ENCODE data around the gene BARHL1. TPM values are rescaled to one million over a fixed set of nuclear protein-coding genes. Genes with fewer than 3 reads are reported as not detected.

Gene BARHL1
- total and polyA plus RNA-seq, 2 of the 13 experiments (the other 11 are each of a cell fraction or from before 2014, with no cell fraction given) = not detected

- POLR2A ChIA-PET = no interaction called here
- H4K20me1 ChIP-seq (ENCODE audit: insufficient read depth, low read length) = peaks cover 14% of the 10 kb centered on the region; the same call in 1 of the 2 replicates
- no peaks in the 10 kb centered on the region for H3K9me3 ChIP-seq (ENCODE audit: low read length)
- no TSS peak for BruUV-seq (replicated peaks)
- FAIRE-seq (no peak), ATAC-seq (no peak), DNase-seq (ENCODE audit: low spot score) (no peak)
- TF ChIP-seq KAT8 (CRISPR knock-in tag; IDR thresholded peaks at IDR 0.05) (no peak), ZNF879 (CRISPR knock-in tag; IDR thresholded peaks at IDR 0.05) (no peak)
- TF ChIP-seq, protein P1, sequence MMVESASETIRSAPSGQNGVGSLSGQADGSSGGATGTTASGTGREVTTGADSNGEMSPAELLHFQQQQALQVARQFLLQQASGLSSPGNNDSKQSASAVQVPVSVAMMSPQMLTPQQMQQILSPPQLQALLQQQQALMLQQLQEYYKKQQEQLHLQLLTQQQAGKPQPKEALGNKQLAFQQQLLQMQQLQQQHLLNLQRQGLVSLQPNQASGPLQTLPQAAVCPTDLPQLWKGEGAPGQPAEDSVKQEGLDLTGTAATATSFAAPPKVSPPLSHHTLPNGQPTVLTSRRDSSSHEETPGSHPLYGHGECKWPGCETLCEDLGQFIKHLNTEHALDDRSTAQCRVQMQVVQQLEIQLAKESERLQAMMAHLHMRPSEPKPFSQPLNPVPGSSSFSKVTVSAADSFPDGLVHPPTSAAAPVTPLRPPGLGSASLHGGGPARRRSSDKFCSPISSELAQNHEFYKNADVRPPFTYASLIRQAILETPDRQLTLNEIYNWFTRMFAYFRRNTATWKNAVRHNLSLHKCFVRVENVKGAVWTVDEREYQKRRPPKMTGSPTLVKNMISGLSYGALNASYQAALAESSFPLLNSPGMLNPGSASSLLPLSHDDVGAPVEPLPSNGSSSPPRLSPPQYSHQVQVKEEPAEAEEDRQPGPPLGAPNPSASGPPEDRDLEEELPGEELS (CRISPR knock-in tag; IDR thresholded peaks at IDR 0.05) = no peak
- H3K4me3 ChIP-seq (replicated peaks in 1 of 3; ENCODE audit: insufficient read depth in 1 of 3, low read depth in 2 of 3, low read length in 3 of 3) = no peak overlapping the region
- H3K4me1 ChIP-seq (ENCODE audit: insufficient read depth, low read length) = no peaks in the 10 kb centered on the region
- H3K27ac ChIP-seq (ENCODE audit: extremely low read length, insufficient read depth, low read length) = no peak overlapping the region
- CTCF ChIA-PET (ENCODE audit: low intra/inter-chr PET ratio, low total read pairs) = interaction anchor here (0.7 to 2.8 kb wide), 3 partner anchors 30 to 164 kb away, joined by 4 to 22 read pairs (median 17); no protein-coding TSS in a partner anchor
- peaks cover 10 to 37% of the 10 kb centered on the region in 2 experiments for H3K27me3 ChIP-seq (ENCODE audit: control insufficient read depth in 1 of 2, insufficient read depth in 2 of 2, low read length in 2 of 2)
- WGBS (ENCODE audit: low lambda C conversion rate) = 3% methylated on average over 5 of the region's 5 CpGs
- intact Hi-C loops (cut with micrococcal nuclease; ENCODE audit: unreplicated experiment) = loop anchor here (1.0 to 2.0 kb wide), 2 partner anchors 69 to 163 kb away; no protein-coding TSS in a partner anchor
- H3K9ac ChIP-seq (ENCODE audit: insufficient read depth, low read depth, low read length) = no peak overlapping the region
- H3K36me3 ChIP-seq (replicated peaks in 1 of 2; ENCODE audit: control insufficient read depth in 1 of 2, insufficient read depth in 2 of 2, low read length in 2 of 2) = no peaks in the 10 kb centered on the region
- H3K4me2 ChIP-seq (ENCODE audit: low read depth, low read length) = no peak overlapping the region
- H3K79me2 ChIP-seq (ENCODE audit: insufficient read depth, low read length) = no peaks in the 10 kb centered on the region
- in situ Hi-C loops (cut with HindIII; ENCODE audit: extremely low pct_ligation_motif_present, low pct_unique_long_range_greater_than_20kb) = loop anchor here (5.0 kb wide), 2 partner anchors 69 to 164 kb away; partner anchors contain the start of gene CFAP77
- no peak overlapping the region for H2AFZ ChIP-seq (ENCODE audit: low read length)
These were observed 6.6 kb upstream of the BARHL1 start for GRCh38 chr9:132575811-132576210.

- ChIA-PET CTCF (ENCODE audit: low intra/inter-chr PET ratio, low total read pairs) (no interaction called here), POLR2A (no interaction called here)
- Histone ChIP-seq H3K4me3 (replicated peaks in 1 of 3; ENCODE audit: insufficient read depth in 1 of 3, low read depth in 2 of 3, low read length in 3 of 3) (no peak overlapping the region), H3K4me1 (ENCODE audit: insufficient read depth, low read length) (no peaks in the 10 kb centered on the region), H3K9me3 (ENCODE audit: low read length) (no peaks in the 10 kb centered on the region), H3K27me3 (ENCODE audit: control insufficient read depth in 1 of 2, insufficient read depth in 2 of 2, low read length in 2 of 2) (peaks cover 12 to 47% of the 10 kb centered on the region in 2 experiments), H3K27ac (ENCODE audit: extremely low read length, insufficient read depth, low read length) (no peak overlapping the region), H3K36me3 (replicated peaks in 1 of 2; ENCODE audit: control insufficient read depth in 1 of 2, insufficient read depth in 2 of 2, low read length in 2 of 2) (no peaks in the 10 kb centered on the region), H3K4me2 (ENCODE audit: low read depth, low read length) (no peak overlapping the region), H2AFZ (ENCODE audit: low read length) (no peak overlapping the region), H3K79me2 (ENCODE audit: insufficient read depth, low read length) (no peaks in the 10 kb centered on the region), H3K9ac (ENCODE audit: insufficient read depth, low read depth, low read length) (no peak overlapping the region), H4K20me1 (ENCODE audit: insufficient read depth, low read length) (peaks cover 22% of the 10 kb centered on the region; the same call in 1 of the 2 replicates)
- intact Hi-C loops (cut with micrococcal nuclease; ENCODE audit: unreplicated experiment) = no loop called here
- DNase-seq (ENCODE audit: low spot score) (no peak), ATAC-seq (no peak), FAIRE-seq (no peak)
- in situ Hi-C loops (cut with HindIII; ENCODE audit: extremely low pct_ligation_motif_present, low pct_unique_long_range_greater_than_20kb) = loop anchor here (5.0 kb wide), 2 partner anchors 70 to 165 kb away; partner anchors contain the start of gene CFAP77
- BruUV-seq (replicated peaks) = no TSS peak
- TF ChIP-seq, protein P2, sequence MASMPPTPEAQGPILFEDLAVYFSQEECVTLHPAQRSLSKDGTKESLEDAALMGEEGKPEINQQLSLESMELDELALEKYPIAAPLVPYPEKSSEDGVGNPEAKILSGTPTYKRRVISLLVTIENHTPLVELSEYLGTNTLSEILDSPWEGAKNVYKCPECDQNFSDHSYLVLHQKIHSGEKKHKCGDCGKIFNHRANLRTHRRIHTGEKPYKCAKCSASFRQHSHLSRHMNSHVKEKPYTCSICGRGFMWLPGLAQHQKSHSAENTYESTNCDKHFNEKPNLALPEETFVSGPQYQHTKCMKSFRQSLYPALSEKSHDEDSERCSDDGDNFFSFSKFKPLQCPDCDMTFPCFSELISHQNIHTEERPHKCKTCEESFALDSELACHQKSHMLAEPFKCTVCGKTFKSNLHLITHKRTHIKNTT (CRISPR knock-in tag; IDR thresholded peaks at IDR 0.05) = no peak
- TF ChIP-seq YY1 (IDR thresholded peaks at IDR 0.05; ENCODE audit: insufficient read depth, insufficient replicate concordance, low read depth, low read length) = no peak
- no peak for TF ChIP-seq ZNF792 (CRISPR knock-in tag; IDR thresholded peaks at IDR 0.05)
- TF ChIP-seq NR1H2 (CRISPR knock-in tag; IDR thresholded peaks at IDR 0.05; ENCODE audit: borderline replicate concordance, low read depth) = no peak
- no peak for TF ChIP-seq SIN3A (IDR thresholded peaks at IDR 0.05; ENCODE audit: borderline replicate concordance, low read depth, low read length)
- no peak for TF ChIP-seq ZNF850 (CRISPR knock-in tag; conservative IDR thresholded peaks at IDR 0.05)
- TF ChIP-seq ZNF790 (CRISPR knock-in tag; IDR thresholded peaks at IDR 0.05; ENCODE audit: borderline replicate concordance) = no peak
- TF ChIP-seq REL (CRISPR knock-in tag; conservative IDR thresholded peaks at IDR 0.05) = no peak
- no peak for TF ChIP-seq ZNF281 (CRISPR knock-in tag; IDR thresholded peaks at IDR 0.05; ENCODE audit: borderline replicate concordance)
- TF ChIP-seq REXO4 (CRISPR knock-in tag; IDR thresholded peaks at IDR 0.05; ENCODE audit: borderline replicate concordance) = no peak
These were observed 5.3 kb upstream of the BARHL1 start for GRCh38 chr9:132577119-132577518.

All from HepG2 (cell line).